Left lung (tissue), 10 donors: ENCODE results near the gene PTPRCAP. TPM values are rescaled to one million over a fixed set of nuclear protein-coding genes. Genes with fewer than 3 reads are reported as not detected.

ENCODE experiments used
- ATAC-seq: fragments of 200-7000 bp; cut with Tn5 transposase; one replicate; pipeline ENCODE4 v1.9.1; 2020; ENCODE audit warnings: moderate library complexity
- DNase-seq, 4 donors: peaks; one replicate each; pipeline ENCODE4 v3.0.0-alpha.2; 2013 to 2020
- H3K27ac ChIP-seq, 2 donors: fragments of 200-600 bp; sonication (generic) in 1 of 2; one replicate each; pipeline versions ENCODE4 v1.5.0 to v1.8.0; 2020 to 2021
- H3K27me3 ChIP-seq, 2 donors: fragments of 200-600 bp; sonication (generic) in 1 of 2; one replicate each; pipeline versions ENCODE4 v1.5.0 to v1.8.0; 2020 to 2021
- H3K36me3 ChIP-seq, 2 donors: fragments of 200-600 bp; sonication (generic) in 1 of 2; one replicate each; pipeline versions ENCODE4 v1.5.0 to v1.8.0; 2020 to 2021
- H3K4me1 ChIP-seq, 2 donors: fragments of 200-600 bp; one replicate each; pipeline ENCODE4 v1.8.0; 2021
- H3K4me3 ChIP-seq, 2 donors: fragments of 200-600 bp; sonication (generic) in 1 of 2; one replicate each; pipeline versions ENCODE4 v1.5.0 to v1.8.0; 2020 to 2021; ENCODE audit warnings: mild to moderate bottlenecking in 1 of 2
- H3K9me3 ChIP-seq, 2 donors: fragments of 200-600 bp; sonication (generic) in 1 of 2; one replicate each; pipeline versions ENCODE4 v1.5.0 to v1.8.0; 2020 to 2021
- CTCF ChIP-seq, 2 donors: fragments of 200-600 bp; sonication (generic) in 1 of 2; IDR thresholded peaks; one replicate each; pipeline versions ENCODE4 v1.5.0 to v1.8.0; 2021; ENCODE audit warnings: antibody characterized with exemption in 2 of 2
- intact Hi-C, 2 donors: fragments of 100-400 bp; cut with DNase I; formaldehyde crosslinking; loops; one replicate each; pipeline versions ENCODE4 v1.11.2 to v1.14.2; 2022
- polyA plus RNA-seq, 6 donors: library from polyadenylated mRNA; unstranded; fragments of 120-200 nt; gene quantifications; one replicate each; pipeline ENCODE4 v1.2.1, GENCODE V29; 2013; ENCODE audit not compliant: insufficient read length in 6 of 6
- total RNA-seq, 2 donors: library from RNA; stranded (reverse); fragmentation: NEBNext Ultra II Directional; extraction: Animal tissue kit (Norgen Biotek cat#: 25700); gene quantifications; one replicate each; pipeline ENCODE4 v1.2.1, GENCODE V29; 2021
- donor health status: DM: no; HTN: yes; CAD: no.
- donor health status: DM: no; HTN: no; CAD: no.

The PTPRCAP gene
- total and polyA plus RNA-seq, 8 donors = 1.6 to 12.5 (median 2.7) TPM

DNA sequence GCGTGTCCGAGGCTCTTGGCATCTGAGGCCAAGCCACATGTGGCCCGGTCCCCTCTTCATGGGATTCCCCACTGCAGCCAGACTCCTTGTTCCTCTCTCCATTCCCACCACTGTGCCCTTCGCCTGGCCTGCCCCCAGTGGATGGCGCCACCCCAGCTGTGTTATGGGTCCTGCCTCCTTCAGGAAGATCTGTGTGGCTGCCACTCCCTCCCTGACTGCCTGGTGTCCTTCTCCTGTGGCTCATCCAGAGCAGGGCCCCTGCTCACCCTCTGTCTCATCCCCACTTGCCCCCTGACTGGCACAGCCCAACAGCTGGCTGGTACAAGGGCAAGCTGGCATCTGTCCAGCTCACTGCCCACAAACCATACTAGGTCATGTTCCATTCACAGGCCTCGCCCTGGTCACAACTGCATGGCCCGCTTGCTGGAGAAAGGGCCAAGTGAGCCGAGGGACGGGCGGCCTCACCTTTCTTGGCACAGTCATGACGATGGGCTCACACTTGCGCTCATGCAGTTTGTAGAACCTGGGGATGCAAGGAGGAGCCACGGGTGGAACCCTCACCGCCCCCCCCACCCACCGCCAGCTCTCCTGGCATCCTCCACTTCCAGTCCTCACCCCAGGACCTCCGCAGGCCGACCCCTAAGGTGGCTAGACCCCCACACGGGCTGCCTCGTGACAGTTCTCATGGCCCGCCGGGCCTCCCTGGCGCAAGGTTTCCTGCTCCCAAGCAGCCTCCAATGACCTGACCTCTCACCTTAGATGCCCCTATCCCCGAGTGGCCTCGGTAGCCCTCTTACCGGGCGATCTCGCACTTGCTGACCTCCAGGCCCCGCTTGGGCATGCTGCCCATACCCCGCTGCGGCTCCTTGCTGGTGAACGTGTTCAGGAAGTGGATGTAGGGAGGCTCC lies 2.1 kb upstream of the PTPRCAP start:
- H3K4me1 ChIP-seq = peaks cover 6 to 83% of the 10 kb centered on the region in 2 donors
- H3K36me3 ChIP-seq = peaks cover 0 to 73% of the 10 kb centered on the region in 2 donors
- TF ChIP-seq CTCF (IDR thresholded peaks at IDR 0.05) = no peak
- intact Hi-C loops = no loop called here
- peak overlapping the region in 1 of 2 donors; percentile 34 for H3K4me3 ChIP-seq
- peak overlapping the region in 1 of 2 donors; percentile 45 for H3K27ac ChIP-seq
- H3K9me3 ChIP-seq = no peaks in the 10 kb centered on the region
- peak in 1 of 4 donors; percentile 81 for DNase-seq
- H3K27me3 ChIP-seq = no peaks in the 10 kb centered on the region
- peak; percentile 2 for ATAC-seq

DNA sequence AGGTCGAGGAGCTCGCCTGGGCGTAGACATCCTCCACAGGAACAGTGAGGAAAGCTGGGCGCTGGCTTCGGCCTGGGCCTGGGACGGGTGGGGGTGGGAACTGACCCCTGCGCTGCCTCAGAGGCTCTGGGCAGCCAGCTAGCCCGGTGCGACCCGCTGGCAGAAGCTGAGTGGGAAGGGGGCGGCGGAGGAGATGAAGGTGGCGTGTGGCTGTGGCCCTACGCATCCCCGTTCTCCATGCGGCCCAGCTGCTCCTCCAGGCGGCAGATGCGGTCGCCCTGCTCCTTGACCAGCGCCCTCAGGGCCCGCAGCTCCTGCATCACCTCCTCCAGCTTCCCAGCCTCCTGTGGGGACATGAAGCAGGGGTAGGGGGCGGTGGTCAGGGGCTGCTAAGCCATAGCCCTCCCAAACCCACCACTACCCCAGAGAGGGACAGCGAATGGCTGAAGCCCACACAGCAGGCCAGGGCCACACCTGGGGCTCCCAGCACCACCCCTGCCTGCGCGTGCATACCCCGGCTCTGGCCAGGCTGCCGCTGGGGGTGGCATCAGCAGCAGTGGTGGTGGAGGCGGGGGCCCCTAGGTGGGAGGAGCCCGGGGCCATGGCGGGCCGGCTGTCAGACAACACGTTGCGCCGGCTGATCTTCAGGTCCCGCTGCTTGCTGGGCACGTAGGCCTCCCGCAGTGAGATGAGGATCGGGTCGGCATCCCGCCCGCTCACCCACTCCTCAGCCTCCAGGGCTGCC lies 848 bp upstream of the PTPRCAP start:
- ATAC-seq (no peak), DNase-seq (peak in 1 of 4 donors; percentile 81)
- peaks cover 6 to 73% of the 10 kb centered on the region in 2 donors for H3K4me1 ChIP-seq
- no peak for TF ChIP-seq CTCF (IDR thresholded peaks at IDR 0.05)
- no peaks in the 10 kb centered on the region for H3K9me3 ChIP-seq
- H3K27ac ChIP-seq = peak overlapping the region in 1 of 2 donors; percentile 45
- peak overlapping the region in 1 of 2 donors; percentile 34 for H3K4me3 ChIP-seq
- H3K27me3 ChIP-seq = no peaks in the 10 kb centered on the region
- intact Hi-C loops = no loop called here
- peaks cover 0 to 85% of the 10 kb centered on the region in 2 donors for H3K36me3 ChIP-seq

- no peak for TF ChIP-seq CTCF (IDR thresholded peaks at IDR 0.05)
- peak overlapping the region in 1 of 2 donors; percentile 34 for H3K4me3 ChIP-seq
- H3K36me3 ChIP-seq = peaks cover 0 to 90% of the 10 kb centered on the region in 2 donors
- peak overlapping the region in 1 of 2 donors; percentile 45 for H3K27ac ChIP-seq
- DNase-seq (no peak), ATAC-seq (no peak)
- H3K9me3 ChIP-seq = no peaks in the 10 kb centered on the region
- H3K4me1 ChIP-seq = peaks cover 6 to 70% of the 10 kb centered on the region in 2 donors
- H3K27me3 ChIP-seq = no peaks in the 10 kb centered on the region
- intact Hi-C loops = no loop called here
Measured at GRCh38 chr11:67437809-67438157, 301 bp upstream of the PTPRCAP start.

DNA sequence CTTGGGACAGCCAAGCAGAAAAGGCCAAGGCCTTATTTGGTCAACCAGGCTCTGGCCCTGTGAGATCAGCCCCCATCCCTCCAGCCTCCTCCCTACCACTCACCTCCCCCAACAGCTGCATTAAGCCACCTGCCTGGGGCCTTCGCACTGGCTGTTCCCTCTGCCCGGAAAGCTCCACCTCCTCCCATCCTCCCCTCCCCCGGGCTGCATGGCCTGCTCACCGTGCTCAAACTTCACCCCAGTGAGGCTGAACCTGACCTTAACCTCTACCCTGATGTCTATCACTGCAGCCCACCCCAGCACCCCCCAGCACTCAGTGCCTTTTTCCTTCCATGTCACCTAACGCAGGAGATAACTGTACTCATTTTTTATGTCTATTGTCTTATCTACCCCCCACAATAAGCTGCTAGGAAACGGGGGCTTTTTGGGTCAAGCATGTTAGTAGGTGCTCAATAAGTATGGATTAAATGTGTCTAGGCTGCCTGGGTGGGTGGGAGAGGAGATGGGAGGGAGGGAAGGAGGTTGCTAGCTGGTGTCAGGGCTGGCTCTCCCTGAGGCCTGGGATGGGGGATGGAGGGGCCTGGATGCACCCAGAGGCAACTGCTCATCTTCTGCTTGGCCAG lies 912 bp downstream of the PTPRCAP start:
- intact Hi-C loops = no loop called here
- Histone ChIP-seq H3K4me1 (peaks cover 0 to 58% of the 10 kb centered on the region in 2 donors), H3K9me3 (no peaks in the 10 kb centered on the region), H3K36me3 (peaks cover 0 to 95% of the 10 kb centered on the region in 2 donors), H3K27me3 (no peaks in the 10 kb centered on the region), H3K27ac (peak overlapping the region in 1 of 2 donors; percentile 45), H3K4me3 (peak overlapping the region in 1 of 2 donors; percentile 34)
- no peak for ATAC-seq
- peak in 1 of 4 donors; percentile 72 for DNase-seq
- no peak for TF ChIP-seq CTCF (IDR thresholded peaks at IDR 0.05)
